T-helper 9 cell (primary cell): ENCODE data around the gene DPY19L3.
"Not testable (repeated sequence)": the region's sequence is repeated elsewhere in the genome, so short reads cannot be mapped to it uniquely, and the experiment has no call there.

Experiments
- DNase-seq: peaks from one replicate; pipeline ENCODE4 v3.0.0-alpha.2; 2020

Gene DPY19L3

DNA sequence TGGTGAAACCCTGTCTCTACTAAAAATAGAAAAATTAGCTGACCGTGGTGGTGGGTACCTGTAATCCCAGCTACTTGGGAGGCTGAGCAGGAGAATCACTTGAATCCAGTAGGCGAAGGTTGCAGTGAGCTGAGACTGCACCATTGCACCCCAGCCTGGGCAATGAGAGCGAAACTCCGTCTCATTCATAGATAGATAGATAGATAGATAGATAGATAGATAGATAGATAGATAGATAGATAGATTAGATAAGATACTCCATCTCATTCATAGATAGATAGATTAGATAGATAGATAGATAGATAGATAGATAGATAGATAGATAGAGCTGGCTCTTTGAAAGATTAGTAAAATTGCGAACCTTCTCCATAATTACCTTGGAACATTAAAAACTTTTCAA lies 42.0 kb downstream of the DPY19L3 start:
- DNase-seq, result not testable (repeated sequence)

- no peak for DNase-seq
Measured at GRCh38 chr19:32448026-32448425, 42.5 kb downstream of the DPY19L3 start.

- no peak for DNase-seq
Measured at GRCh38 chr19:32450217-32450616, 44.6 kb downstream of the DPY19L3 start.

DNA sequence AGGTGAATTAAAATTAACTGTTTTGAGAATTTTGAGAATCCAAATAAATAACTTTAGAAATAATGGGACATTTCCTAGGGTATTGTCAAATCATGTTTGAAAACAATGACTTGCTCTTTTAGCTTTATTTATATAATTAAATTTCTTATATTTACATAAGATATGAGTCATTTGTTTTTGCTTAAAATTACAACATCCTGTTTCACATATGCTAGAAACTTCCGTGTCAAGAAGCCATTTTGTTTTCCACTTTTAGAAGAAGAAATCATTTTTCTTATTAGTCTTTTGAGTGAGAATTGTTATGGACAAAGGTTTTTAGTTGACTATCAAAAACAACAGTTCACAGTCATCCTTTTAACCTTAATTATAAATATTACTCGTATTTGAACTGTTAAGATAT lies 48.2 kb downstream of the DPY19L3 start:
- no peak for DNase-seq

DNA sequence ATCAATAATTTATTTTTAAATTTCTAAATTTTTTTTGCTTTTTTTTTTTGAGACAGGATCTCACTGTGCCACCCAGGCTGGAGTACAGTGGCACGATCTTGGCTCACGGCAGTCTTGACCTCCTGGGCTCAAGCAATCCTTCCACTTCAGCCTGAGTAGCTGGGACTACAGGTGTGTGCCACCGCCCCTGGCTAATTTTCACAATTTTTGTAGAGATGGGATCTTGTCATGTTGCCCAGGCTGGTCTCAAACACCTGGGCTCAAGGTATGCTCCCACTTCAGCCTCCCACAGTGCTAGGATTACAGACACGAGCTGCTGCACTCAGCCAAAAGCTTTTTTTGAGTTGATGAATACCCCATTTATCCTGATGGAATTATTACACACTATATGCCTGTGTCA lies 50.8 kb downstream of the DPY19L3 start:
- no peak for DNase-seq

DNA sequence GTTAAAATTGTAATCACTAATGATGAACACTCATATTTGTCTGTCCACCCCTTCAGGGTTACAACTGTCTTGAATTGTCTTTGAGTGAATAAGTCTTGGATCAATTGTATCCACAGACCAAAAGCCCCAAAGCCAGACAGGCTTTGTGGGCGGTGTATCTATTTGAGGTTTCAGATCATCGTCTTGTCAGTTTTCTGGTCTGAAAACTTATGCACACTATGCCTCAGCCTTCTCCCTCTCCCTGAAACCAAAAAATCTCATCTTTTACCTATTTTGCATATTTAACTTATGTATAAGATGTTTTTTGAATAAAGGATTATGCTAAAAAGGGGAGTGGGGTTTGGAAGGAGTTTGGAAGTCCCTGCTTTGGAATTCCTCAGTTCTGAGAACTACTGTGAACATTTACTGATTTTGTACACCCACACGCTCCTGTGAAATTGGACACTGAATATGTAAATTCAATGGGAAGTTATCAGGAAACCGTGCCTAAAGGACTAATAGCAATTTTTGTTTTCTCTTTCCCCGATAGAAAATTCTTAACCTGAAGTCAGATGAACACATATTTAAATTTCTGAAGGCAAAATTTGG lies 52.1 kb downstream of the DPY19L3 start:
- no peak for DNase-seq

- no peak for DNase-seq
Measured at GRCh38 chr19:32458500-32459123, 53.0 kb downstream of the DPY19L3 start.

- no peak for DNase-seq
Measured at GRCh38 chr19:32459204-32459865, 53.8 kb downstream of the DPY19L3 start.

DNA sequence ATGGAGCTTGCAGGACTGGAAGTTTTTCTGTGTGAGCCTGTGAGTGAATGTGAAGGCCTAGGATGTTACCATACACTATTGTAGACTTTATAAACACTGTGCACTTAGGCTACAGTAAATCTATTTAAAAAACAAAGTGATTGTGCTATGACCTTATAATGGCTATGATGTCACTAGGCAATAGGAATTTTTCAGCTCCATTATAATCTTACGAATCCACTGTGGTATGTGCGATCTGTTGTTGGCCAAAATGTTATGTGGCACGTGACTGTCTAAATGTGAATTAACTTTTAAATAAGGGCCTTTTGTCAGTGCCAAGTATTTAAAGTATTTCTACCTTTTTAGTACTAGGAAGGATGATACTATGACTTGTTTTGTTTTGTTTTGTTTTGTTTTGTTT lies 54.9 kb downstream of the DPY19L3 start:
- DNase-seq, result no peak

DNA sequence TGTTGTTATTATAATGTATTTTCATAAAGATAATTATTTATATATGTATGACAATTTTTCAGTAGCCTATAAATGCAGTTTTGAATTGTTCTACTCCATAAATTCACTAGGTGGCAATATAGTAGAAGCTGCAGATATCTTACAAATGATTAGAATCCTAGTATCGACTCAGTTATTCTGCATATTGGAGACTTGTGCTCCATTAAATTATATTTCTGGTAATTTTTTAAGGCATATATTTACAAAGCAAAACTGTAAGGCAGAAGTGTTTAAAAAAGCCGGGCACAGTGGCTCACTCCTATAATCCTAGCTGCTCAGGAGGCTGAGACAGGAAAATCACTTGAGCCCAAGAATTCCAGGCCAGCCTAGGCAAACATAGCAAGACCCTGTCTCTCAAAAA lies 58.7 kb downstream of the DPY19L3 start:
- no peak for DNase-seq

DNA sequence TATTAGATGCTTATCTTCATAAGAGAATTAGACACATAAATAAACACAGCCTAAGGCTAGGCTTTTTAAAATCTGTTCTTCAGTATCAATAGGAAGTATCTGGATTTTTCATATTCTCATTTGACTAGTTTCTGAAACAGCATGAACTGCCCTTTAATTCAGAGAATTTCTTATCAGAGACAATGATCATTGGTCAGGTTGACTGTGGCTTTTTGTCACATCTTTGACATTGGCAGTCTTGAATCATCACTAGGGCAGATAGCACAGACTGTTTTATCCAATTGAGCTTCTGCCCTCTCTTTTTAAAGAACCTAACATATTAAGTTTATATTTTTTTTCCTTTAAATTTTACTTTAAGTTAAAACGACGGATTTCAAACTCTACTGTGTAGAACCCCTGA lies 59.6 kb downstream of the DPY19L3 start:
- no peak for DNase-seq

- no peak for DNase-seq
Measured at GRCh38 chr19:32469795-32470194, 64.2 kb downstream of the DPY19L3 start.

DNA sequence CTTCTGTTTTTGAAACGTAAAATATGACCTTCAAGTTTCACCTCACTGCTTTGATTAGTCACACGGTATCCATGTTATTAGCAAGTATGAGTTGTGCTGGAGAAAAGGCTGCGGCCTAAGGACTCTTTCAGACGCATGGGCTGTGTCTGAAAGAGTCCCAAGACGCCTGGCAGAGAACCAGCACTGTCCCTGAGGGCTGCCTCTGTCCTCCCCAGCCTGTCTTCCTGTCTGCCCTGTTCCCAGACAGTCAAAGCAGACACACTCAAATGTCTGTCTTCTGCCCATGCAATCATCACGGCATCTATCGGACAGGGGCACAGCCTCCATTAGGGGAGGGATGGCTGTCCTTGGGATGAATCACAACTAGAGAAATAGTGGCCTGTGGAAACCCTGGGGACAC lies 65.5 kb downstream of the DPY19L3 start:
- no peak for DNase-seq

- no peak for DNase-seq
Measured at GRCh38 chr19:32471811-32472210, 66.2 kb downstream of the DPY19L3 start.

DNA sequence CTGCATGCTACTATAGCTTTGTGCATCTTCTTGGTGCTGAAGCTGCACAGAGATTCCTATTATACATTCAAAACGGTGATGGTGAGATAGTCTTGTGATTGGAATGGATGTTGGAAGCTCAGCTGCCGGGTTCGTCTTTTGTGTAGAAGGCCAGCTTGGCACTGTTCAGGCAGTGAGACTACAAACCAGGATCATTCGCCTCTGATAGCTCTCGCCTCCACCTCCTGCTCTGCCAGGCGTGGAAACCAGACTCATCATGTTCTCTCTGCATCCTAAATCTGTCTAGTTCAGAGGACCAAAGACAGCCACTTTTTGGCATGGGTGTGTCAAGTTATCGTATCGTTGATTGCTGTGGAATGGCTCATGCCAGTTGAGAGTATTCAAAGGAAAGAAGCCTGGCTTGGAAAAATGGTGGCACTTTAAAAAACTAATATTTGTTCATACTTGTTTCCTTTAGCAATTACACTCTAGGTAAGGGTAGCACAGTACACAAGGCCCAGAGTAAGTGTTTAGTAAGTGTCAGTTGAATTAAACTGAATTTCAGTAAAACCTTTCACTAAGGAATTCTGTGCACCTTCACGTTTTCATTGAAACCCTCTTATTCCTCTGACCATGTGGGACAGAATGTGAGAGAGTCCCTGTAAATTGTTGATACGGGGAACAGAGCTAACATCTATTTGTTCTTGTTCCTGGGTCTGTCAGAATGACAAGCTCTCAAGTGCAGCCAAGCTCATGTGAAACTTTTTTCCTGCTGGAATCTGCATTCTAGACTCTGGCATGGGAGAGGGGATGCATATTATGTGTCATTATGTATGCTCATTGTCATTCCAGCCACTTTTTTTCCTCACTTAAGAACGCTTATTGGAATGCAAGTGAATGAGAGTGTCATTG lies 69.8 kb downstream of the DPY19L3 start:
- no peak for DNase-seq

DNA sequence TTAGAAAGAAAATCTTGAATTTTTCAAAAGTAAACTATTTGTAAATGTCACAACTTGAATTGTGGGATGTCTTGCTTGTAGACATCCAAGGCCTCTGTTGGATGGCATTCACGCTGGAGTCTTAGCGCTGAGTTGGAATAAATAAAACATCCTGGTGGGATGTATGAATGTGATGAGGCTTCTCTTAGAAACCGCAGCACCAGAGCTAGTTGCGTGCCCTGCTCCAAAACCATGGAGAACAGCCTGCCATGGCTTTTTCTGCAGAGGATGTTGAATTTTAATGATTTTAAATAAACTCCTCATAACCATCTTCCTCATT lies 70.4 kb downstream of the DPY19L3 start:
- DNase-seq, result no peak

- DNase-seq, result no peak
Measured at GRCh38 chr19:32480321-32480720, 74.8 kb downstream of the DPY19L3 start.

DNA sequence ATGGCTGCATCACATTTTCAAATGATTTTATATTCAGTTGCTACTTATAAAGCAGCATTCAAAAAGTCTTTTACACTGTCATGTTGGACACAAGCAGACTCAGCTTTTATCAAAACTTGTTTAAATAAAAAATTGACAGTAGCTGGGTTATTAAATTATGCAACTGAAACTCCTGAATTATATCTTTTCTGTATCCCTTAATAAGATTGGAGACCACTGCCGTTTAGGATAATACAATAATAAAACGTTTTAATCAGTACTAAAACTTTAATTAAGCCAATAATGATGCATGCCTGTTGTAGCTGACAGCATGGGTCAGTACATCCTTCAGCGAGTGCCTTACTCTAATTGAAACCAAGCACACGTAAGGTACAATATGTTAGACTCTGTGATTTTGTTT lies 78.0 kb downstream of the DPY19L3 start:
- DNase-seq, result no peak

GRCh38 chr19:32489971-32490370 lies 84.4 kb downstream of the DPY19L3 start:
- no peak for DNase-seq

DNA sequence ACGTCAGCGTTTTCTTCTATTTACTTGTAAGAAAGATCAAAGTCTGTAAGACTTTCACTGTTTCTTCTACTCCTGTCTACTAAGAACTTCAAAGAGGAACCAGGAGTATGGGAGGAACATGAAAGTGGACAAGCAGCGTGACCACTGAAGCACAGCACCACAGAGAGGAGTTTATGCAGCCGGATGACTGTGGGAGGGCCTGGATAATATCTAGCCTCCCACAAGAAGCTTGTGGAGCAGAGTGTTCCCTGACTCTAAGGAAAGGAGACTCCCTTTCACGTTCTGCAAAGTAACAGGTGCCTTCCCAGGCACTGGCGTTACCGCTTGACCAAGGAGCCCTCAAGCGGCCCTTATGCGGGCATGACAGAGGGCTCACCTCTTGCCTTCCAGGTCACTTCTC lies 91.8 kb downstream of the DPY19L3 start:
- DNase-seq, result no peak

- DNase-seq, result no peak
Measured at GRCh38 chr19:32498648-32499200, 93.2 kb downstream of the DPY19L3 start.

- not testable (repeated sequence) for DNase-seq
Measured at GRCh38 chr19:32512498-32512897, 106.9 kb downstream of the DPY19L3 start.

GRCh38 chr19:32519023-32519422 lies 113.5 kb downstream of the DPY19L3 start:
- no peak for DNase-seq
